ENCODE measurements around the gene OTUD3.

- TF ChIP-seq CTCF (IDR thresholded peaks at IDR 0.05): no peak
- no peak for TF ChIP-seq MAX (IDR thresholded peaks at IDR 0.05; ENCODE audit: low read depth)
Measured at GRCh38 chr1:19861842-19862530, 20.2 kb upstream of the OTUD3 start.

All from SK-N-SH (cell line).